ENCODE results near the gene ATP5PB. TPM values are rescaled to one million over a fixed set of nuclear protein-coding genes. Genes with fewer than 3 reads are reported as not detected.

Gene ATP5PB
- polyA plus RNA-seq, 12 donors = 148 to 324 (median 295) TPM; not detected in 1

DNA sequence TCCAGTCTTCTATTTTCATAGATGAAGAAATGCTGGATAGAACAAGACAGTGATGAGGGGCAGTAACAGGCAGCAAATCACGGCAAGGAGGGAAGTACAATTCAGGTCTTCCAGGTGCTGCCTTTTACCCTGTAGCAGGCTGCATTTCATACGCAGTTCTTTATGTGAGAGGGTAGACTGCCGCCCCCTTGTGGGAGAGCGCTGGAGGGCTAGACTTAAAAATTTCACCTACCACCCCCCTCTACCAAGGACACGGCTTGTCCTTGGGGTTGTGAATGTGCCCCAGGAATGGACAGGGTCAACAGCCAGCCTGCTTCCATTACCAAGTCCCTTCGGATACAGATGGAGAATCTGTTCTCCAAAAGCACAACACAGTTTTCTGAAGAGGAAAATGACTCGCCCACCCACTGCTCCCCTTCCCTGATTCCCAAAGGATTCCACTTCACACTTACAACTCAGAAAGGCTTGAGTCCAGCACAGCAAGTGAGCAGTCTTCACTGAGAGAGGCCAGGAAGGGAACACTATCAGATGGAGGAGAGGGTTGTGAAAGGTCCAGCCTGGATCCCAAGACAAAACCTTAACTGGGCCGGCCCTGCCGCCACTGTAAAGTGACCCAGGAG is 7.6 kb upstream of the ATP5PB start:
- no peak for DNase-seq

DNA sequence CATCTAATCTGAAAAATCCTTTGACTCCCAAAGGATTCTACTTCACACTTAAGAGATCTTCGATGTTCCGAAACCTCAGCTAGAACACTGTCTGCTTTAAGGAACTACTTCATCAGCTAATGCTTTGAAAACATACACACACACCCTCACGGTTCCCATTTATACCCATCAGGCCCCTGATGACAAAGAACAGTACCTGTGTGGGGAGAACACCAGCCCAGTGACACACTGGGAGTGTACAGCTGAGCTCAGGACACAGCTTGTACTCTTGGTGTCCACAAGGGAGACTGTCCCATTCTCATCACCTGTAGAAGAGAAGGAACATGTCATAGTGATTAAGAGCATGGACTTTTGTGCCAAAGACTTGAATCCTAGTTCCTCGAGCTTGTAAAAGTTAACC is 6.8 kb upstream of the ATP5PB start:
- no peak for DNase-seq

DNA sequence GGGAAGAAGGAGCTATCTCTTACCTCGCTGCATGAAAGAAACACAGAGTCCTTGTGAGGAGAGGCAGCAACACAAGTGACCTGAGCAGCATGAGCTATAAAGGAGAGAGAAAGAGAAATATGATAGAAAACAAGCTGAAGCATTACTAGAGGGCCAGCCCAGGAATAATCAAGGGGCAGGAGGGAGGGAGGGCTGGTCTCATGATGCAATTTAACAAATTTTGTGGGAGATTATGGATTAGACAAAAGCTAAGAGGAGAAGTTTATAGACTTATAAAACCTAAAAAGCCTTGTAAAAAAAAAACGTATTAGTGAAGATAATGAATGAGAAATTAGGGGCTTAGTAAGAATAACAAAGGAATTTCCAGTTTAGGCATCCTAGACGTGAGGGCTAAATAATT is 5.2 kb upstream of the ATP5PB start:
- no peak for DNase-seq

DNA sequence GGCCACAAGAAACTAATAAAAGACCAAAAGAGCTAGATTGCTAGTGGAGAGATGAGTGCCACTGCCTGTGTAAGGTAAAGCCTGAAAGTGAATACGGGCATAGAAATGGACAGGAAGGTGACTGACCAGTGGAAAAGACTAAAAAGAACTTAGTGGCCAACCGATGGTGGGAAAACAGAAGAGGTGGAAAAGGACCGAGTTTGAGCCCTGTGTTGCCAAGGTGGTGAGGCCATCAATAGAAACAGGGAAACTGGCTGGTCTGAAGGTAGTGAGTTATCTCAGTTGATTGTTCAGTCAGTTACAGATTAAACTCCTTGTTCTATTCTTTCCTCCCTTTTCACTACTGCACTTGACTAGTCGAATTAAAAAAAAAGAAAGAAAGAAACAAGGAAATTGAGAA is 2.7 kb upstream of the ATP5PB start:
- no peak for DNase-seq

DNA sequence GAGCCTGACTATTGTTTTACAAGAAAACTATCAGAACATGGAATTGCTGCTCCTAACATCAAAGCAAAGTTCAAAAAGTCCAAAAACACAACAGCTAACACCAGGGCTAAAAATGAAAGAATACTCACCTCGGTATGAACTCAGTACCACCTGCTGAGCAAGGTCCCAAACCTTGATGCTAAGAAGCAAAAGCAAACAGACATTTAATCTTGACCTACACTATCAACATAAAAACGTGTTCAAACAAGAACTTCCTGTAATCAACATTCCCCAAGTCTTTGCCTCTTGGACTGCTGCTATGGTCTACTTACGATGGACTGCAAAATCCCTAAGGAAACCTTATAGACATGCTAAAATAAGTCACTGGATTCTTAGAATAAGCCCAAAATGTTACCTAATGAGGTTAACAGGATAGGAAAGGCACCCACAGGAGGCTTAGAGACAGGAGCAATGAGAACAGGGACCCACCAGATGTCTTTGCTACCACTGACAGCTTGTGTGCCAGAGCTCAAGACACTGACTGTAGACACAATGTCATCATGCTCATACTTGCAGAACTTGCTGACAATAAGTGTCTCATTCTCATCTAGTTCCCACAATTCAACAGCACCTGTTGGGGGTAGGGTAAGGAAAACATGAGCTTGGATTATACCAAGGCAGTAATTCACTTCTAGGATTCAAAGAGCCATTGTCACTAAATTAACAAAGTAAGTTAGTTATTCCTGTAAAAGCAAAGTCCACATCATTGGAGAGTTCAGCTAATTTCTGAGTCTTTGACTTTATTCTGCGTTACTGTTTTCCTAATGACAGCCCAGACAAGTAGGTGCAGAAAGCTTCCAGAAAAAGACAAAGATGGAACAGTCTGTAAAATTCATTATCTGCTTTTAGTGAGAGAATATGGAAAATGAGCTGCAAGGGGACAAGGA is 2.0 kb upstream of the ATP5PB start:
- DNase-seq = no peak

DNA sequence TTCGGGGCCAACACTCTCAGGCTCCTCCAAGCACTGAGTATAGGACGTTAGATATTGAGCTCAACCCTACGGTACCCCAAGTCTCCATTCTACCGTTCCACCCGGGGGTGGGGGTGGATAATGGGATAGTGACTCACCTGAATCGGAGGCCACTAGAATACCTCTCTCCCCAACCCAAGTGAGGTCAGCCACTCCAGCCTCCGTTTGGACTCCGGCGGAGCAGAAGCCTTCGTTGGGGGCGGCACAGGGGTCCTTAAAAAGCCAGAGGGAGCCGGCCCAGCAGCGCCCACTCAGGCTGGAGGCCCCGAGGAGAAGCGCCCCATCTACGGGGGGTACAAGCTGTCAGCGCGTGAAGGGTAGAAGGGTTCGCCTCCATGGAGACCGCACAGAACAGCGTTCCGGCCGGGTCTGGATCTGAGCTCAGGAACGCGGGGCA is 764 bp upstream of the ATP5PB start:
- DNase-seq = no peak

DNA sequence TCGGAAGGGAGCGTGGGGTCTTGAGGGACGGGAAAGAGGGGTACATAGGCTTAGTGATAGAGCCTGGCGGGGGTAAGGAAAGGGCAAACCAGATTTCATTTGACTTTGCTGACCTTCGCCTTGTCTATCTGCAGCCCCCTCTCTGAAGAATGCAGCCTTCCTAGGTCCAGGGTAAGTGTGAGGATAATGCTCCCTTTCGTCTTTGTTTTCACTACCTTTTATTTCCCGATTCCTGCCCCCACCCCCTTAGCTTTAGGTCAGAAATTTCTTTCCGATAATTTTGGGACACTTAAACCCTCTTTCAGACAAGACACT is 396 bp downstream of the ATP5PB start:
- no peak for DNase-seq

DNA sequence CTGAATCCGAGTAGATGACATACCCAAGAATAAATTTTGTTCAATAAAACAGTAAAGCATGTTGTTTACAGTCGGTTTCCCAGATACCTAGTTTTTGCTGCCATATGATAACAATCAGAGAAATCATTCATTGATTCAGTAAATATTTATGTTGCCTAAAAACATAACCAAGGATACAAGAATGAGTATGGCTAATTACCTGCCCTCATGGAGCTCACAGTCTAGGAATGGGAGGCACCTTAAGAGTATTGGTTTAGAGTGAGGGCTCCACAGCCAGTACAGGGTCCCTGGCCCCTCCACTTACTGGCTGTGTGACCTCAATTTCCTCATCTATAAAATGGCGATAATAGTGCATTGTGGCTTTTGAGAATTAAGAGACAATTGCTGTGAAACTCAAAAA is 921 bp downstream of the ATP5PB start:
- no peak for DNase-seq

DNA sequence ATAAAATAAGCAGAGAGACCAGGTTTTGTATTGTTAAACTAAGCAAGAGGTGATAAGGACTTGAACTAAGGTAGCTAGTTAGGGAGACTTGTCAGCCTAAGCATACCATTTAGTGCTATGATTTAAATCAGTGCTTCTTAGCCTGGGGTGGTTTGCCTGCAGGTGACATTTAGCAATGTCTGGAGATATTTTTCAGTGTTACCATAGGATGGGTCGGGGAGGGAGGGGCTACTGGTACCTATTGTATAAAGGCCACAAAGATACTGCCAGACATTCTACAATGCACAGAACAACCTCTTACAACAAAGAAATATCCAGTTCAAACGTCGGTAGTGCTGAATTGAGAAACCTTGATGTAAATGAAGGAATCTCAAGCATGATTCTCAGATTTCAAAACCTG is 3.3 kb downstream of the ATP5PB start:
- no peak for DNase-seq

DNA sequence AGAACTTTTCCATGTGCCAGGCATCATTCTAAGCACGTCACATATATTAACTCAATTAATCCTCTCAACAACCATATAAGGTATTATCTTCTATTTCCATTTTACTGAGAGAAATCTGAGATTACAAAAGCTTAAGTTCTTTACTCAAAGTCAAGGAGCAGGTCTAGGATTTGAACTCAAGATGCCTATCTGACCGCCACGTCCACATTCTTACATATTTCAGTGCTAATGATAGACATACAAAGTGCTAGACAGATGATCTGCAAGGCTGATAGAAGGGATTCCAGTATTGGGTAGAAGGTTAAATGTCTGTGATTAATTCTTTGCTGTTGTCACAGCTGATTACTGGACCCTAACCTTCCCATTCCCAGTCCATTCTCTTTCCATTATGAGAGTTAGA is 4.4 kb downstream of the ATP5PB start:
- no peak for DNase-seq

DNA sequence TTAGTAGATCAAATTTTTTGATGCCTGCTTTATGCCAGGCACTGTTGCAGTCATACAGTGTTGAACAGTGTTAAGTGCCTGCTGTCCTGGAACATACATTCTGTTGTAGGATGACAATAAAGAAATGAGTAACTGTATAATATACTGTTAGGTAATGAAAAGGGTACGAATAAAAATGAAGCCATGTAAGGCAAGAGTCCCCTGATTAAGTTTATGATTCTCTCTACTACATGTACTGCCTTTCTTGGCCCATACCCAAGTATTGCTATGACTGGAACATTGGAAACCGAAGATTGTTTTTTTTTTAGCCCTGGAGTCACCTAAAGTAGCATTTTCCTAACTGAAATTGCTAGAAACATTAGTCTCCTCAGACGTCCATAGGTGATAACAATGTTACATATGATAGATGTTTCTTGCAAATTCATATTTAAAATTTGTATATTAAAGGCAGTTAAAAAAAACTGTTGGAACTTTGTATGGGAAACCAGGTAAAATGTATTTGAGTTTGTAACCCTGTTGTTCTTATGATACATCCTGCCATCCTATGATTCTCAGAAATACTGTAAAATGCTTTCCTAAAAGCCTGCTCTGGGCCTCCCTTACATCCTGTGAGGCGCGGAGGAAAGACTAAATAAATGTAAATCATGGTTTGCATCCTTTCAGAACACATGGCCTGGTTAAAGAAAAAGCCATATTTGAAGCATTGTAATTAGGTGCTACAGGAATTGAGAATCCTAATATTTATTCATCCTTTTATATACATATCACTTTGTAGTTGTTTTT is 5.8 kb downstream of the ATP5PB start:
- DNase-seq = no peak

DNA sequence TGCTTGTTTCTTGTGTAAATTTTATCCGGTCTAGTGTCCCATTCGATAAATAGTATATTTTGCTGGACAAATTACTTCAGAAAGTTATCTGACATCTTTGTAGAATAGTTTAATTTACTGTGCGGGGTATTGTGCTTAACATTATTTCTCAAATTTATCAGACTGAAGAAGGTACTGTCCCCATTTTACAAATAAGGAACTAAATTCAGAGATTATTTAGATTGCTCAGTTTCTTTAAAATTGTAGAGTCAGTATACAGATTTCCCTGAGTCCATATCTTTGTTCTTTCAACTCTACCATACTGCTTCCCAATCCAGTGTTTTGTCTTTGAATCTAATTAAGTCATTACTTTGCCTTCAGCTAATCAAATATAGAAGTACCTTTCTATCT is 6.4 kb downstream of the ATP5PB start:
- no peak for DNase-seq

DNA sequence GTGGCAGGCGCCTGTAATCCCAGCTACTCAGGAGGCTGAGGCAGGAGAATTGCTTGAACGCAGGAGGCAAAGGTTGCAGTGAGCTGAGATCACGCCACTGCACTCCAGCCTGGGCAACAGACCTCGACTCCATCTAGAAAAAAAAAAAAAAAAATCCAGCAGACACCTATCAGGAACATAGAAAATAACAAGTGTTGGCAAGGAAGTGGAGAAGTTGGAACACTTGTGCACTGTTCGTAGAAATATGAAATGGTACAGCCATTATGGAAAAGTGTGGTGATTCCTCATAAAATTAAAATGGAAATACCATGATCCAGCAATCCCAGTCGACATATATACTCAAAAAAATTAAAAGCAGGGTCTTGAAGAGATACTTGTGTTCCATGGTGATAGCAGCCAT is 12.5 kb downstream of the ATP5PB start:
- no peak for DNase-seq

DNA sequence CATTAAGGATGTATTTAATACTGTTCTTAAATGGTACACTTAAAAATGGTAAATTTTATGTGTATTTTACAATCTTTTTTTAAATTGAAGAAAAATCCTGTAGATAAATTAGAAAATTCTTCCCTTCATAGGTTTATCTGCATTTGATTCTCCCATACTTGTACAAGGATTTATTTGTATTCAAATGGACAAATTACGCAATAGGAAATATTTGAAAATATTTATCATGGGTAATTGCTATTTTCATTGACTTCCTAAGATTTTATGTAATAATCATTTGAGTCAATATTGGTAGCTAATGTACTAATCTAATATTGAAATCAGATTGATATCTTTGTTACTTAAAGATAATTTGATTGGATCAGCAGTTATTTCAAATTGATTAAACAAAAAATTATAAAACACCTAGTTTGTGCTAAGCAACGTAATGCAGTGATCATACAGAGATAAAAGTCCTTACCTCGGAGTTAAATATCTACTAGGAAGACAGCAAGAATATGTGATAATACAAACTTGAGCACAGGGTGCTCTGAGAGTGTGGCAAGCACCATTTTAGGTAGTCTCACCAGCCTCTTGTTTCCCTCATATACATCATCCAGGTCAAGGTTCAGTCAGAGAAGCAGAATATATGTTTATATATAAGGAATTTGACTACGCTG is 13.2 kb downstream of the ATP5PB start:
- DNase-seq = no peak

DNA sequence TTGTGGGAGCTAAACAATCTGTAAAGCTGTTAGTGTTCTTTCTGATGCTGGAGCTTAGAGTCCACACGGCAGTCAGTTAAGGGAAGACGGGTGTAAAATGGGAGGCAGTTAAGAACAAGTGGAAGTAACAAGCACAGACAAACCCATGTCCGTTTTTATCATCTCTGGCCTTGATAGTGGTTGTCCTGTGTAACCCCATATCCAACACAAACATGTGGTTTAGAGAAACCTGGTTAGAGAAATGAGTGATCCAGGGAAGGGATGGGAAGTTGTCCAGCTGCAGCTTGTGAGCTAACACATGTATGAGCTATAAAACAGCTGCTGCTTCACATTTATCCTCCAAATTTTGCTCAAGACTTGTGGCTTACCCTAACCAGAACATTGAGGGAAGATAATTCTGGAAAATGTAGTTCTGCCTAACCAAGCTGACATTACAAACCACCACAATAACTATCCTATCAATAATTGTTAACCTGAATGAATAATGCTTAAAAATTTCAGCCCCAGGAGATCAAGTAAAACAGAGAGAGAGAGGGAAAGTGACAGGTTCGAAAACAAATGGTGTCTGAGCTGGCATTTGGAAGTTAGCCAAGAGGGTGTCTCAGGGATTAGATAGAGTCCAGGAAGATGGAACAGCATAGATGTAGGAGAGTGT is 13.9 kb downstream of the ATP5PB start:
- no peak for DNase-seq

DNA sequence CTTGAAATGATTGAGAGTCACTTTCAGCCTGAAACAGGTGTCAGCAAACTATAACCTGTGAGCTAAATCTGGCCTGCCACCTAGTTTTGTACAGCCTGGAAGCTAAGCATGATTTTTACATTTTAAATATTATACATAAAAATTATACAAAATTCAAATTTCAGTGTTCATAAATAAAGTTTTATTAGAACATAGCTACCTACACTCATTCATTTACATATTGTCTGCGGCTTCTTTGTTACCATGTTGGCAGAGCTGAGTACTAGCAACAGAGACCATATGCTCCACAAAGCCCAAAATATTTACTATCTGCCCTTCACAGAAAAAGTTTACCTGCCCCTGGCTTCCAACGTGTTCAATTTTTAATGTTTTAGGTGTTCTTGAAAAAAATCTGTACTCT is 16.5 kb downstream of the ATP5PB start:
- DNase-seq = no peak

DNA sequence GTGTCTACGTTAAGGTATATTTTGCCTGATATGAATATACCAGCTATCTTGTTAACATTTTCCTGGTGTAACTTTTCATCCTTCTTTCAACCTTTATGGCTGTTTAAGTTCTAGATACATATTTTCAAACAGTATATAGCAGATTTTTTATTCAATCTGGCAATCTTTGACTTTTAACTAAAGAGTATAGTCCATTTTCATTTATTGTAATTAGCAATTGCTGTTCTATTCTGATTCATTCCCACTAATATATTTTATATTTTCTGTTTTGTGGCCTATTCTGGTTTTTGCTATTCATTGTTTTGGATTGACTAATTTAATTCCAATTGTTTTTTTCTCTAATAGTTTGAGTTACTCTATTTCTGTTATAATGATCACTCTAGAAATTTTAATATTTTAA is 17.2 kb downstream of the ATP5PB start:
- DNase-seq = no peak

DNA sequence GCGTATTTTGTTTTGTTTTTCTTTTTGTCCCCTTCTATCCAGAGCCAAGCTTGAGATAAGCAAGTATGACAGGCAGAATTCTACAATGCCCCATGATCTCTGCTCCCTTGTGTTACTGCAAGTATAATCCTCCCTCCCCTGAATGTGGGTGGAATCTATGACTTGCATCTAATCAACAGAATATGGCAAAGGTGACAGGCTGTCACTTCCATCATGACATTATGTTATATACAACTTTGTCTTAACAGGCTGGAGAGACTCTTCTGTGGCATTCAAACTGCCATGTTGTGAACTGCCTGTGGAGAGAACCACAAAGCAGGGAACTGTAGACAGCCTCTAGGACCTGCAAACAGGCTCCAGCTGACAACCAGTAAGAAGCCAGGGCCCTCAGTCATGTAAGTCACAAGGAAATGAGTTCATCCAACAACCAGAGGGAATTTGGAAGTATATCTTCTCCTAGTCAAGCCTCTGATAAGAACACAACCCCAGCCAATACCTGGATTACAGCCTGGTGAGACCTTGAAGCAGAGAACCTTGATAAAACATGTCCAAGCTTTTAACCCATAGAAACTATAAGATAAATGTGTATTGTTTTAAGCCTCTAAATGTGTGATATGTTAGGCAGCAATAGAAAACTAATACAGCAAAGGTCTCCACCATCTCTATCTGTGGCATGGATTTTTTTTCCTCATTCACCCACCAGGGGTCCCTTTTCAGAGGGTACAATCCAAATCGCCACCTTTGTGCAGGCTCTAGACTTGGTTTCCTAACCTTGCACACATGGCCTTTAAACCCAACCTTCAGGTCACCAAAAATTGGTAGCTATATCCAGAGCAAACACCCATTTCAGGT is 18.8 kb downstream of the ATP5PB start:
- no peak for DNase-seq

DNA sequence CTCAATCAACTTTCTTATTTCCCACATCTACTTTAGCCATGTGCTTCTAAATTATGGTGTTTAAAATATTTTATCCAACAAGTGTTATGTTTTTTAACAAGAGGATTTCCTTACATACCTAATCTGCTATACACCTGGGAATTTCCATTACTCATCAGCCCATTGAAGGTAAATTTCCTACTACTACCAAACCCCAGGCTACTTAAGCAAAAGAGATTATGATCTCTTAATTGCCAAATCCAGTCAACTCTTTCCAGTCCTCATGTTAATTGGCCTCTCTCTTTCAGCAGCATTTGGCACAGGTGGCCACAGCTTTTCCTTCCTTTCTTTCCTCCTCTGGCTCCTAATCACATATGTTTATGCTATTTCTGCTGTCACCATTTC is 19.4 kb downstream of the ATP5PB start:
- no peak for DNase-seq

DNA sequence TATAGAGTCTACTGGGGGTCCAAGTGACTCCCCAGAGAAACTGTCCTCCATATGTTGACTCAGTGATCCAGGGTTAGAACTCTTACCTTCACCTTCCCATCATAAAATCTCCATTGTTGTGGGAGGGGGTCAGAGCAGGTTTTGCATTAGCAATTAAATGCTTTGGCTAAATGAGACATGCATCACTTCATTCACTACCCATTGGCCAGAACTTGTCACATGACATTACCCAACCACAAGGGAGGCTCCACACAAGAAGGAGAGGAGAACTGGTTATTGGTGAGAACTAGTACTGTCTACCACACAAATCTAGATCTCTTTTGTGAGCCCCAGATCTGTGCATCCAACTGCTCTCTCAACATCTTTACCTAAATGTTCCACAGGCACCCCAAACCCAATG is 20.3 kb downstream of the ATP5PB start:
- no peak for DNase-seq

DNA sequence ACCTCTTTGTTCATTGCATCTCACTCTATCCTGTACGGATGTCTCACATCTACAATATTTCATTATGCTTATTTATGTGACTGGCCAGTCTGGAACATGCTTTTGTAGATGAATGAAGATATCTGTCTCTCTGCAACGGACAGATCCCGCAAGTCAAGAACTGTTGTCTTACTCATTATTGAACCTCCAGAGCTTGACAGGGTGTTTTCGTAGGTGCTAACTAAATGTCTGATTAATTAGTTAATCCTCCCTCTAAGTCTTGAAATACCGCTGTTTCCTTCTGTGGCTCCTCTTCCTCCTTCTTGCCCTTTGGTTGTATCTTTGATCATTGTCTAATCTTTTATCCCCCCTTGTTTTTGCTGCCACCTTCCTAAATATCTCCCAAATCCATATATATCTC is 21.3 kb downstream of the ATP5PB start:
- no peak for DNase-seq

All from muscle of arm (tissue), 12 donors.